Osteocyte (in vitro differentiated cells): ENCODE data around the gene SCRN3. TPM values are rescaled to one million over a fixed set of nuclear protein-coding genes. Genes with fewer than 3 reads are reported as not detected.

ENCODE experiments used
- DNase-seq: peaks from one replicate; pipeline ENCODE4 v3.0.0; 2021; ENCODE audit warnings: mixed read lengths; ENCODE audit not compliant: unreplicated experiment; ENCODE audit errors: extremely low spot score
- H3K27ac Mint-ChIP-seq: one replicate; pipeline ENCODE4 v1.8.0; 2021; ENCODE audit warnings: mild to moderate bottlenecking, mixed read lengths; ENCODE audit not compliant: unreplicated experiment
- H3K27me3 Mint-ChIP-seq: one replicate; pipeline ENCODE4 v1.8.0; 2021; ENCODE audit warnings: mixed read lengths; ENCODE audit not compliant: unreplicated experiment
- H3K36me3 Mint-ChIP-seq: one replicate; pipeline ENCODE4 v1.8.0; 2021; ENCODE audit warnings: mixed read lengths; ENCODE audit not compliant: unreplicated experiment
- H3K4me1 Mint-ChIP-seq: one replicate; pipeline ENCODE4 v1.8.0; 2021; ENCODE audit warnings: mixed read lengths; ENCODE audit not compliant: unreplicated experiment
- H3K4me3 Mint-ChIP-seq: one replicate; pipeline ENCODE4 v1.8.0; 2021; ENCODE audit warnings: mild to moderate bottlenecking, moderate library complexity, mixed read lengths; ENCODE audit not compliant: unreplicated experiment
- H3K9me3 Mint-ChIP-seq: one replicate; pipeline ENCODE4 v1.8.0; 2021; ENCODE audit warnings: mixed read lengths; ENCODE audit not compliant: unreplicated experiment
- CTCF ChIP-seq: fragments of 200-600 bp; sonication (generic); IDR thresholded peaks from 2 replicates; pipeline ENCODE4 v1.5.0; 2021; ENCODE audit warnings: antibody characterized with exemption, mild to moderate bottlenecking, moderate library complexity
- total RNA-seq: library from RNA; stranded (reverse); gene quantifications from 2 replicates; pipeline ENCODE4 v1.2.1, GENCODE V29; 2021

The SCRN3 gene
- total RNA-seq, 1 donor from 2014 or later: 35.1 TPM

DNA sequence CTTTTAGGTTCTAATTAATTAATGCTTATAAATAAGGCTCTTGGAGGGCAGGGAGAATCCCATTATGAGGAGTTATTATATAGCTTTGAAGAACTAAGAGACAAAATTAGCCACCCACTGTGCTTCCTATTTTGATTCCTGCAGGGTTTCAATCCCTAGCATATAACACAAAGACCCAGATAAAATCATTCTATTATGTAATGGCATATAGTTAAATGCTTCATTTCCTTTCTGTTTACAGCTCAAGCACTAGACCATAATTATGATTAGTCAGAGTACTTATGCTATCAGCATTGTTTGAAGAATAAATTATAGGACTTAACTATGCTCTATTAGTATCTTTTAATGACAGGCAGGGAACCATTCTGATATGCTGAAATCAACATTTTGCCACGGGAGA, 82.2 kb downstream of the SCRN3 start:
- H3K36me3 Mint-ChIP-seq: no peaks in the 10 kb centered on the region
- no peaks in the 10 kb centered on the region for H3K27me3 Mint-ChIP-seq
- H3K4me3 Mint-ChIP-seq: no peak overlapping the region
- H3K9me3 Mint-ChIP-seq: no peaks in the 10 kb centered on the region
- peaks cover 8% of the 10 kb centered on the region for H3K4me1 Mint-ChIP-seq
- no peak overlapping the region for H3K27ac Mint-ChIP-seq
- no peak for DNase-seq
- TF ChIP-seq CTCF: no peak

Other genes starting within 250 kb of the SCRN3 start
- 77.9 and 79.4 TPM in 2 replicates for gene OLA1, start 147.2 kb upstream of the SCRN3 start, total RNA-seq
- not detected in 2 replicates for gene SP9, start 60.8 kb upstream of the SCRN3 start, total RNA-seq
- gene GPR155, start 91.3 kb downstream of the SCRN3 start, total RNA-seq: 5.2 and 6.2 TPM in 2 replicates
- gene WIPF1, start 202.1 kb downstream of the SCRN3 start, total RNA-seq: 57.7 and 60.1 TPM in 2 replicates